NCI-H2107 (cell line): ENCODE data around the gene SIGLEC15.
"Not testable (repeated sequence)": the region's sequence is repeated elsewhere in the genome, so short reads cannot be mapped to it uniquely, and the experiment has no call there.

Experiments used
- DNase-seq: peaks from one replicate; lab custom pipeline; 2025; lab: John Stamatoyannopoulos, UW

Gene SIGLEC15

GRCh38 chr18:45844938-45845337 lies 19.5 kb downstream of the SIGLEC15 start:
- peak; percentile 69 for DNase-seq

- DNase-seq, result no peak
Observed at GRCh38 chr18:45845410-45845809, 19.9 kb downstream of the SIGLEC15 start.

- no peak for DNase-seq
Observed at GRCh38 chr18:45847119-45847518, 21.6 kb downstream of the SIGLEC15 start.

- not testable (repeated sequence) for DNase-seq
Observed at GRCh38 chr18:45848643-45849042, 23.2 kb downstream of the SIGLEC15 start.

- no peak for DNase-seq
Observed at GRCh38 chr18:45849529-45849928, 24.1 kb downstream of the SIGLEC15 start.

GRCh38 chr18:45850021-45850420 lies 24.5 kb downstream of the SIGLEC15 start:
- peak; percentile 48 for DNase-seq

- DNase-seq, result no peak
Observed at GRCh38 chr18:45851161-45851925, 25.9 kb downstream of the SIGLEC15 start.

GRCh38 chr18:45852631-45853030 lies 27.2 kb downstream of the SIGLEC15 start:
- no peak for DNase-seq

- no peak for DNase-seq
Observed at GRCh38 chr18:45854036-45854586, 28.6 kb downstream of the SIGLEC15 start.

- no peak for DNase-seq
Observed at GRCh38 chr18:45856531-45856930, 31.1 kb downstream of the SIGLEC15 start.

- DNase-seq, result no peak
Observed at GRCh38 chr18:45859334-45859733, 33.9 kb downstream of the SIGLEC15 start.

- no peak for DNase-seq
Observed at GRCh38 chr18:45860492-45860891, 35.0 kb downstream of the SIGLEC15 start.

- no peak for DNase-seq
Observed at GRCh38 chr18:45860971-45861370, 35.5 kb downstream of the SIGLEC15 start.

GRCh38 chr18:45861926-45862325 lies 36.5 kb downstream of the SIGLEC15 start:
- no peak for DNase-seq

- DNase-seq, result no peak
Observed at GRCh38 chr18:45863469-45863868, 38.0 kb downstream of the SIGLEC15 start.

- DNase-seq, result no peak
Observed at GRCh38 chr18:45864081-45864480, 38.6 kb downstream of the SIGLEC15 start.

- no peak for DNase-seq
Observed at GRCh38 chr18:45865466-45865865, 40.0 kb downstream of the SIGLEC15 start.

GRCh38 chr18:45870419-45870818 lies 44.9 kb downstream of the SIGLEC15 start:
- no peak for DNase-seq

- no peak for DNase-seq
Observed at GRCh38 chr18:45871431-45872084, 46.1 kb downstream of the SIGLEC15 start.

GRCh38 chr18:45874491-45875184 lies 49.2 kb downstream of the SIGLEC15 start:
- DNase-seq, result no peak

GRCh38 chr18:45876161-45876560 lies 50.7 kb downstream of the SIGLEC15 start:
- no peak for DNase-seq

- no peak for DNase-seq
Observed at GRCh38 chr18:45877403-45877802, 51.9 kb downstream of the SIGLEC15 start.
